Gastroesophageal sphincter (tissue), 3 donors: ENCODE measurements around the gene KIF24.

ENCODE experiments used
- CTCF ChIP-seq, 4 experiments: fragments of 200-600 bp in 2 of 4; fragments of 450-650 bp in 2 of 4; sonication (generic) in 1 of 4; IDR thresholded peaks; one replicate each; pipeline ENCODE4 v1.5.1; 2017 to 2019; ENCODE audit warnings: antibody characterized with exemption in 4 of 4, mild to moderate bottlenecking in 2 of 4, moderate library complexity in 2 of 4
- EP300 ChIP-seq: sonication (generic); formaldehyde crosslinking; IDR thresholded peaks from one replicate; pipeline ENCODE4 v1.6.1; 2017; ENCODE audit warnings: antibody characterized with exemption, mild to moderate bottlenecking
- POLR2A ChIP-seq, 2 donors: fragments of 450-650 bp; IDR thresholded peaks; one replicate each; pipeline ENCODE4 v1.6.1; 2017; ENCODE audit warnings: antibody characterized with exemption in 2 of 2, mild to moderate bottlenecking in 2 of 2, moderate library complexity in 1 of 2
- POLR2AphosphoS5 ChIP-seq: sonication (generic); formaldehyde crosslinking; IDR thresholded peaks from one replicate; pipeline ENCODE4 v1.6.1; 2017; ENCODE audit warnings: antibody characterized with exemption

DNA sequence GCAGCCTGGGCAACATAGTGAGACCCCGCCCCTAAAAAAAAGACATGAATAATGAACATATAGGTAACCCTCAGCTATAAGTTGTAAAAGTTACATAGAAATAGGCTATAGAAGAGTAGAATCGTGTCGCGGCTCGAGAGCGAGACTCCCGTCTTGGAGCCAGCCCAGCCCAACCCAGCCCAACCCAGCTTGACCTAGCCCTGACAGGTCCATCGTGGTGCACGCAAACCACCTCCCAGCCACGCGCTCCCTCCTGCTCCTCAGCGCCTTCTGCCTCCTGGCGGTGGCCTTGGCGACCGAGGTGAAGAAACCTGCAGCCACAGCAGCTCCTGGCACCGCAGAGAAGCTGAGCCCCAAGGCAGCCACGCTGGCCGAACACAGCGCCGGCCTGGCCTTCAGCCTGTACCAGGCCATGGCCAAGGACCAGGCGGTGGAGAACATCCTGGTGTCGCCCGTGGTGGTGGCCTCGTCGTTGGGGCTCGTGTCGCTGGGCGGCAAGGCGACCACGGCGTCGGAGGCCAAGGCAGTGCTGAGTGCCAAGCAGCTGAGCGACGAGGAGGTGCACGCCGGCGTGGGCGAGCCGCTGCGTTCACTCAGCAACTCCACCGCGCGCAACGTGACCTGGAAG, 10.8 kb downstream of the KIF24 start:
- TF ChIP-seq POLR2AphosphoS5 = no peak
- no peak for TF ChIP-seq EP300
- no peak for TF ChIP-seq CTCF (IDR thresholded peaks at IDR 0.05)
- no peak for TF ChIP-seq POLR2A (IDR thresholded peaks at IDR 0.05)
